Measurements from ENCODE around the gene TMEM255A.
A peak's percentile ranks its signal among the peaks of the same experiment; 100 is the strongest.
"Not testable (repeated sequence)": the region's sequence is repeated elsewhere in the genome, so short reads cannot be mapped to it uniquely, and the experiment has no call there.

Gene TMEM255A

DNA sequence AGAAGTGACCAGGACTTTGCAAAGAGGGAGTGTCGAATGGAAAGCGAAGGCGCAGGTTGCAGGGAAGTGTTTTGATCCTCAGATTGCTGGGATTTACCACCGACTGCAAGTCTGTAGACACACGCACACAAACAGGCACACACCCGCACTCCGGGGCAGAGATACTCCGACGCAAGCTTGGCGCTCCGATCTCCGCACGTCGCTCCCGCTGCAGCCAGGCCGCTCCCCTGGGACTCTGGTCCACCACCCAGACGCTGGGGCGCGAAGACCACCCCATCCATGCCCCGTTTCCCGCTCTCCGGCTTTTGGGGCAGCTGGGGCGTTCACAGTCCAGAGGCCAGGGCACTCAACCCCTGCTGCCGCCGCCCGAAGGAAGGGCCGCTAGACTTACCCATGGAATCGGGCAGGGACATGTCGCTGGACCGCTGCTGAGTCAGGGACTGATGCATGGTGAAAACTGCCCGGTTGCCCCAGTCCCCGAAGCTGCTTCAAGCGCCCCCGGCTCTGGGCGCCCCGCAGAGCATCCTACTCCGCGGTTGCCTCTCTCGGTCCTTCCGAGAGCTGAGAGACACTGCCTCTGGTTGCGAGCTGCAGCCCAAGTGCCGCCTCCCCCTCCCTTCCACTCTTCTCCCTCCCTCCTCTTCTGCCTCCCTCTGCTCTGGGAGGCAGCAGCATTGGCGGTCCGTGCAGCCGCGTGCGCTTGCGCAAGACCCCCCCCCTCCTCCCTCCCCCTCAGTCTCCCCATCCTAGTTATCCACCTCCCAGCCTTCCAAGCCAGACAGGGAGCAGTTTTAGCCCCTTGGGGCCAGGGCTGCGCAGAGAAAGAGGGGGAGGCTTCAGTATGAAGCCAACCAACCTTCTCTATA lies at the start of gene TMEM255A:
TSS of gene TMEM255A (minus strand) at position 601 of the 866 bp plus-strand sequence. CDS start at position 449, 152 bp downstream.
- no peaks in the 10 kb centered on the region for H3K36me3 ChIP-seq (ENCODE audit: control insufficient read depth, insufficient read depth, low read length, severe bottlenecking)
- DNase-seq (ENCODE audit: low read depth): peak; percentile 7
- H3K9ac ChIP-seq (ENCODE audit: low read length): no peak within 1 kb of the TSS
- peaks cover 11% of the 10 kb centered on the region for H3K4me1 ChIP-seq (ENCODE audit: control insufficient read depth, insufficient read depth, low read length)
- H3K9me3 ChIP-seq (ENCODE audit: control insufficient read depth, low read length): no peaks in the 10 kb centered on the region
- H3K4me3 ChIP-seq (ENCODE audit: low read length): peak within 1 kb of the TSS; percentile 68
- peaks cover 47% of the 10 kb centered on the region for H3K27me3 ChIP-seq (replicated peaks; ENCODE audit: control insufficient read depth, insufficient read depth, low read length)

DNA sequence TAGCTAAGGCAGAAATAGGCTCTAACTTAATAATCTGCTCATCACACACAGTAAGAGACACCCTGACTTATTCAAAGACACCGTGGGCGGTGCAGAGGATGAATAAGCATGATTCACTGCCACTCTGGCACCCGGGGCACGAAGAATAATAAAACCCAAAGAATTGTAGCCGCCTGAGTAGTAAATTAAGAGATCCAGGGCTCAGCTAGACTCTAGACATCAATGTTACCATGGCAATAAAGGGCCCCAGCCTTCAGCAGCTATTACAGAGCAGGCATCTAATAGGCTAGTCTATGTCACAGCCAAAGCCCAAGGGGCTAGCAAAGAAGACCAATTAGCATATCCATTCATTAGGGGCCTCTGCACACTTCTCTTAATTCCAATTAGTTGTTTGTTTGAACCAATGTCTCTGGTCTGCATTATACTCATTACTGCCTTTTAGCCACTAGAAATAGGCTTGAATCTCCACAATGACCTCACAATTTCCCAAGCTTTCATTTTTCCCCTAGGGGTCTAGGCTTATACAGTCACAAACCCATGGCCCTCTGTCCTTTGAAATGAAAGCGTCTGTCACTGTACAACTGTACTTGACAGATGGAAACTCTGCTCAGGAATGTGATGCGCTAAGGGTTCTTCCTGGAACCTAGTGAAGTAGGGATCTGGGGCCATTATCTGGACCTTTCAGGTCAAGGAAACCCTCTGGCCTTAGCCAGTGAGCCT lies 47.6 kb upstream of the TMEM255A start:
- H3K27me3 ChIP-seq (replicated peaks; ENCODE audit: control insufficient read depth, insufficient read depth, low read length): peaks cover 44% of the 10 kb centered on the region
- no peak overlapping the region for H3K4me3 ChIP-seq (ENCODE audit: low read length)
- H3K9me3 ChIP-seq (ENCODE audit: control insufficient read depth, low read length): no peaks in the 10 kb centered on the region
- no peak overlapping the region for H3K9ac ChIP-seq (ENCODE audit: low read length)
- no peaks in the 10 kb centered on the region for H3K4me1 ChIP-seq (ENCODE audit: control insufficient read depth, insufficient read depth, low read length)
- DNase-seq (ENCODE audit: low read depth): no peak
- no peaks in the 10 kb centered on the region for H3K36me3 ChIP-seq (ENCODE audit: control insufficient read depth, insufficient read depth, low read length, severe bottlenecking)

DNA sequence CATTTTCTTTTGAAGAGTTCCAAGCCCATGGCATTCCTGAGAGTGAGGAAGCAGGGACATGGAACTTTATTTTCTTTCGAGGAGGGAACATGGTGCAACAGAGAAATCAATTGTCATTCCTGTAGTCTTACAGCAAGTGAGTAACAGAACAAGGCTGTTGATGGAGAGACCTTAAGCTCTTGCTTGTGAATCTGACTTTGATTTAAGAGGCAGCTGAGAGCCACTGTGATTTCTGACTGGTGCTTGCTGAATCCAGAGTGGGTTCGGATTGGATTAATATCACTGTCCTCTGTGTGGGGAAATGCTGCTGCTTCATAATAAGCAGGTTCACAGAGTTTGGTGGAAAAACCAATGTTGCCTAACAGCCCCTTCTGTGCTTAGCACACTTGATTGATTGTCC lies 45.9 kb upstream of the TMEM255A start:
- no peaks in the 10 kb centered on the region for H3K36me3 ChIP-seq (ENCODE audit: control insufficient read depth, insufficient read depth, low read length, severe bottlenecking)
- no peak for DNase-seq (ENCODE audit: low read depth)
- peaks cover 39% of the 10 kb centered on the region for H3K27me3 ChIP-seq (replicated peaks; ENCODE audit: control insufficient read depth, insufficient read depth, low read length)
- no peak overlapping the region for H3K9ac ChIP-seq (ENCODE audit: low read length)
- H3K4me1 ChIP-seq (ENCODE audit: control insufficient read depth, insufficient read depth, low read length): no peaks in the 10 kb centered on the region
- H3K4me3 ChIP-seq (ENCODE audit: low read length): no peak overlapping the region
- peaks cover under 1% of the 10 kb centered on the region for H3K9me3 ChIP-seq (ENCODE audit: control insufficient read depth, low read length)

DNA sequence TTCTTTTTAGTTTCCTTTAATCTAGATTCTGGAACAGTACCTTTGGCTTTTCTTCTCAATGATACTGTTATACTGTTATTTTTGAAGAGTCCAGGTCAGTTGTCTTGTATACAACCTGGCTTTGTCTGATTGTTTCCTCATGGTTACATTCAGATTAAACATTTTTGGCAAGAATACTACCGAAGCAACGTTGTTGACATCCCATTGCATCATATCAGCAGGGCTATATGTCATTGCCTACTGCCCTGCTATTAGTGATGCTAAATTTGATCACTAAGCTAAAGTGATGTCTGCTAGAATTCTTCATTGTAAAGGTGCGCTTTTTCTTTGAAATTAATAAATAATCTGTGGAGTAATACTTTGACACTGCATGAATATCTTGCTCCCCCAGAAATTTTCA lies 44.8 kb upstream of the TMEM255A start:
- peaks cover 3% of the 10 kb centered on the region for H3K9me3 ChIP-seq (ENCODE audit: control insufficient read depth, low read length)
- no peaks in the 10 kb centered on the region for H3K36me3 ChIP-seq (ENCODE audit: control insufficient read depth, insufficient read depth, low read length, severe bottlenecking)
- no peaks in the 10 kb centered on the region for H3K4me1 ChIP-seq (ENCODE audit: control insufficient read depth, insufficient read depth, low read length)
- no peak overlapping the region for H3K4me3 ChIP-seq (ENCODE audit: low read length)
- DNase-seq (ENCODE audit: low read depth): no peak
- H3K9ac ChIP-seq (ENCODE audit: low read length): no peak overlapping the region
- H3K27me3 ChIP-seq (replicated peaks; ENCODE audit: control insufficient read depth, insufficient read depth, low read length): peaks cover 45% of the 10 kb centered on the region

DNA sequence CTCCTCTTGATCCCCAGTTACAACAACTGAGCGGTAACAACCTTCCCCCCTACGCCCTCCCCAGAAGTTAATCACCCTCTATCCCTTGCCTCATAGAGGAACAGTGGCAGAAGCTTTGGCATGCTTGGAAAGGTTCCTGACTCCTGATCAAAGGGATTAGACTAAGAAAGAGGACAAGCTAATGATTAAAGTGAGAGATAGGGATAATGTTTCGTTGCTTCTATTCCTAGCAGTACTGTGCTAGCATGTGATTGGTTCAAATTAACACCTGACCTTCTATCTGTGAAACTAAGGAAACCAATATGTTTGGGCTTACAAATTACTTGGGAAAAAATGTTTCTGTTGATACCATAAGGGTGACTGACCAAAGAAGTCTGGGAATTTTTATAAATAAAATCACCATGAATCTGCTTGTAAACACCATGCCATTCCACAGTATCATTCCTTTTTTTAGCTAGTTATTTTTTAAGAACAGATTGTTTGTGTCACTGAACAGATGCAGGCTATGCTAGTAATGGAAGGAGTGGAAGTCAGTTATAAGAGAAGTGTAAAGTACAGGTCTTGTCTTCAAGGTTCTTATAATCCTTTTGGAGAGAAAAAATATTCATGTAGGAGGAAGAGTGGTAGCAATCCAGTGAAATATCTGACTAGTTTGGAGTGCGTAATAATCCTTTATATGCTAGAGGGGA lies 39.3 kb upstream of the TMEM255A start:
- H3K4me1 ChIP-seq (ENCODE audit: control insufficient read depth, insufficient read depth, low read length): no peaks in the 10 kb centered on the region
- H3K4me3 ChIP-seq (ENCODE audit: low read length): no peak overlapping the region
- no peaks in the 10 kb centered on the region for H3K36me3 ChIP-seq (ENCODE audit: control insufficient read depth, insufficient read depth, low read length, severe bottlenecking)
- peaks cover 3% of the 10 kb centered on the region for H3K9me3 ChIP-seq (ENCODE audit: control insufficient read depth, low read length)
- DNase-seq (ENCODE audit: low read depth): no peak
- H3K9ac ChIP-seq (ENCODE audit: low read length): no peak overlapping the region
- H3K27me3 ChIP-seq (replicated peaks; ENCODE audit: control insufficient read depth, insufficient read depth, low read length): peaks cover 26% of the 10 kb centered on the region

DNA sequence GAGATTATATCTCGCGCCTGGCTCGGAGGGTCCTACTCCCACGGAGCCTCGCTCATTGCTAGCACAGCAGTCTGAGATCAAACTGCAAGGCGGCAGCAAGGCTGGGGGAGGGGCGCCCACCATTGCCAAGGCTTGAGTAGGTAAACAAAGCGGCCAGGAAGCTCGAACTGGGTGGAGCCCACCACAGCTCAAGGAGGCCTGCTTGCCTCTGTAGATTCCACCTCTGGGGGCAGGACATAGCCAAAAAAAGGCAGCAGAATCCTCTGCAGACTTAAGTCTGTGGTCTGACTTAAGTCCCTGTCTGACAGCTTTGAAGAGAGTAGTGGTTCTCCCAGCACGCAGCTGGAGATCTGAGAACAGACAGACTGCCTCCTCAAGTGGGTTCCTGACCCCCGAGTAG lies 33.3 kb upstream of the TMEM255A start:
- DNase-seq (ENCODE audit: low read depth); H3K4me3 ChIP-seq (ENCODE audit: low read length); H3K9ac ChIP-seq (ENCODE audit: low read length); H3K36me3 ChIP-seq (ENCODE audit: control insufficient read depth, insufficient read depth, low read length, severe bottlenecking); H3K9me3 ChIP-seq (ENCODE audit: control insufficient read depth, low read length); H3K4me1 ChIP-seq (ENCODE audit: control insufficient read depth, insufficient read depth, low read length); H3K27me3 ChIP-seq (replicated peaks; ENCODE audit: control insufficient read depth, insufficient read depth, low read length): not testable (repeated sequence)

DNA sequence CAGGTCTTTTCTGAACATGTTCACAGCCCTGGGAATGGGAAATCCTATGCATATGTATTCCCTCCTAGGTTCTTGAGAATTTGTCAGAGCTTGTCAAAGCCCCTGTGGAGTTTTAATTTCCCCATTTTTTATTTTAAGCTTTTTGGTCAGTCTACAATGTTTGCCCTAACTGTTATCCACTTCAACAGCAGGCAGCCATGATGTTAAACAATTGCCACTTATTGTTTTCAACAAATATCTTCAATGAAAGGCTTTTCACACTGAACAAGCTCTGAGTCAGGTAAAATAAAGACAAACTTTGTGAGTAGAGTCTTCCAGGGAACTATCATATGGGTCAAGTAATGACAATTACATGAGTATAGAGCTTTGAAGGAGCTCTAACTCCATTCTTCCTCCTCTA lies 25.6 kb upstream of the TMEM255A start:
- H3K9me3 ChIP-seq (ENCODE audit: control insufficient read depth, low read length): peaks cover 48% of the 10 kb centered on the region

DNA sequence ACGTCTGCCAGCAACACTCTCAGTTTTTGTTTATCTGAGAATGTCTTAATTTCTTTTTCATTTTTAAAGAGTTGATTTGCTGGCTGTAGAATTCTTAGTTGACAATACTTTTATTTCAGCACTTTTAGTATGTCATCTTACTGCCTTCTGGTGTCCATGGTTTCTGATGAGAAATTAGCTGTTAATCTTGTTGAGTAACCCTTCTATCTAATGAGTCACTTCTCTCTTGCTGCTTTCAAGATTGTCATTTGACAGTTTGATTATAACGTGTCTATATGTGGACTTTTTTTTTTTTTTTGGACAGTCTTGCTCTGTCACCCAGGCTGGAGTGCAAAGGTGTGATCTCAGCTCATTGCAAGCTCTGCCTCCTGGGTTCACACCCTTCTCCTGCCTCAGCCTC lies 24.0 kb upstream of the TMEM255A start:
- H3K36me3 ChIP-seq (ENCODE audit: control insufficient read depth, insufficient read depth, low read length, severe bottlenecking): no peaks in the 10 kb centered on the region
- H3K4me1 ChIP-seq (ENCODE audit: control insufficient read depth, insufficient read depth, low read length): no peaks in the 10 kb centered on the region
- no peak overlapping the region for H3K9ac ChIP-seq (ENCODE audit: low read length)
- H3K4me3 ChIP-seq (ENCODE audit: low read length): no peak overlapping the region
- H3K9me3 ChIP-seq (ENCODE audit: control insufficient read depth, low read length): peaks cover 43% of the 10 kb centered on the region
- peaks cover 4% of the 10 kb centered on the region for H3K27me3 ChIP-seq (replicated peaks; ENCODE audit: control insufficient read depth, insufficient read depth, low read length)
- DNase-seq (ENCODE audit: low read depth): no peak

More for the DNA sequence above, 25.6 kb upstream of the TMEM255A start:
- Histone ChIP-seq H3K9ac (ENCODE audit: low read length) (no peak overlapping the region), H3K4me3 (ENCODE audit: low read length) (no peak overlapping the region), H3K27me3 (replicated peaks; ENCODE audit: control insufficient read depth, insufficient read depth, low read length) (peaks cover 7% of the 10 kb centered on the region), H3K36me3 (ENCODE audit: control insufficient read depth, insufficient read depth, low read length, severe bottlenecking) (no peaks in the 10 kb centered on the region), H3K4me1 (ENCODE audit: control insufficient read depth, insufficient read depth, low read length) (no peaks in the 10 kb centered on the region)
- no peak for DNase-seq (ENCODE audit: low read depth)

DNA sequence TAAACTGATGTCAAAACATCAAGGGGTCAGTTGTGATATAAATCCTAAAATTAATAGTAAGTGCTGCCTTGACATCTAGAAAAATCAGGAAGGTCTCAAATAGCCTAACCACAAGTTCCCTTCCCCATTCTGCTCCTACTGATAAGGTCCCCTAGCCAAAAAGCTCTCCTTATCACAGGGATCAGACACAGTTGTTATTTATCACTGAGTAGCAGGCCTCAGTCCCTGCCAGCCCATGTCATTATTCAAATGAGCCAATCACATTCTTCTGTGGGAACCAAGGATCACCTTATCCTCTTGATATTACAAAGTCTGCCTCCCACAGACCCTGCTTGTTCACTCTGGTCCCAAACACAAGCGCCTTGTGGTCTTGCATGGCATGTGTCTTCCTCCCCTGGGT lies 23.3 kb upstream of the TMEM255A start:
- Histone ChIP-seq H3K9me3 (ENCODE audit: control insufficient read depth, low read length) (peaks cover 42% of the 10 kb centered on the region), H3K9ac (ENCODE audit: low read length) (no peak overlapping the region), H3K27me3 (replicated peaks; ENCODE audit: control insufficient read depth, insufficient read depth, low read length) (peaks cover 4% of the 10 kb centered on the region), H3K36me3 (ENCODE audit: control insufficient read depth, insufficient read depth, low read length, severe bottlenecking) (no peaks in the 10 kb centered on the region), H3K4me3 (ENCODE audit: low read length) (no peak overlapping the region), H3K4me1 (ENCODE audit: control insufficient read depth, insufficient read depth, low read length) (no peaks in the 10 kb centered on the region)
- no peak for DNase-seq (ENCODE audit: low read depth)

DNA sequence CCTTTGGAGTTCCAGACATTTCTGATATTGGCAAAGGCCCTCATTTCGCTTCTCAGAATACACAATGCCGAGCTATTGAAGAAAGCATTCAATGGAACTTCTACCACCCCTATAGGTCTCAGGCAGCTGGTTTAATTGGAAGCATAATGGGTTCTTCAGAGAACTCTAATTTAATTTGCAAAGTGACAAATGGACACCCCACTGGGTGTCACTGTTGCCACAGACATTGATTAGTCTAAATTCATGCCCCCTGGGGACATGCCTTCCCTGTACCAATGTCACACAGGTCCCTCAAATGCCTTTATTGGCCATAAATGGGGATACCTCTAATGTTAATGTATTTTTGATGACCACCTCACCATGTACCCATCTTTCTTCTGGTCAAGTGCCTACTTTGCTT lies 22.9 kb upstream of the TMEM255A start:
- no peaks in the 10 kb centered on the region for H3K4me1 ChIP-seq (ENCODE audit: control insufficient read depth, insufficient read depth, low read length)
- H3K9me3 ChIP-seq (ENCODE audit: control insufficient read depth, low read length): peaks cover 39% of the 10 kb centered on the region
- no peak overlapping the region for H3K4me3 ChIP-seq (ENCODE audit: low read length)
- no peak for DNase-seq (ENCODE audit: low read depth)
- H3K9ac ChIP-seq (ENCODE audit: low read length): no peak overlapping the region
- H3K27me3 ChIP-seq (replicated peaks; ENCODE audit: control insufficient read depth, insufficient read depth, low read length): peaks cover 4% of the 10 kb centered on the region
- no peaks in the 10 kb centered on the region for H3K36me3 ChIP-seq (ENCODE audit: control insufficient read depth, insufficient read depth, low read length, severe bottlenecking)

DNA sequence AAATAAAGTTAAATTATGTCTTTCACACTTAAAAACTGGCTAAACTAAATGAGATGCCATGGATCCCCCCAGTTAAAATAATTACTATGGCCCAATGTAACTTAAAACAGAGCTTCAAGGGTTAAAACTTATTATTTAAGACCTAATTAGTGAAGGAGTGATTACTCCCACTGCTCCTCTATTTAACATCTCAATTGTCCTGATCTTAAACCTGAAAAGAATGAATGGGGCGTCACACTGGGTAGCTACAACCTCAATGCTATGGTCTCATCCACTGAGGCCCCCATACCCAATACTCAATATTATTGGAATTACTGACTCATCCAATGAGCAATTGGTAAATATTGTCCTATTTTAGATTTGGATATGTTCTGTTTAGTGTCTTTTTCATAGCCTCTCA lies 21.1 kb upstream of the TMEM255A start:
- no peaks in the 10 kb centered on the region for H3K36me3 ChIP-seq (ENCODE audit: control insufficient read depth, insufficient read depth, low read length, severe bottlenecking)
- no peaks in the 10 kb centered on the region for H3K4me1 ChIP-seq (ENCODE audit: control insufficient read depth, insufficient read depth, low read length)
- peaks cover 4% of the 10 kb centered on the region for H3K27me3 ChIP-seq (replicated peaks; ENCODE audit: control insufficient read depth, insufficient read depth, low read length)
- no peak overlapping the region for H3K9ac ChIP-seq (ENCODE audit: low read length)
- H3K4me3 ChIP-seq (ENCODE audit: low read length): no peak overlapping the region
- H3K9me3 ChIP-seq (ENCODE audit: control insufficient read depth, low read length): peaks cover 25% of the 10 kb centered on the region
- DNase-seq (ENCODE audit: low read depth): no peak
